SU-DHL-6 (cell line): ENCODE results near the gene EYA2.

ENCODE experiments used
- EZH2phosphoT487 ChIP-seq: fragments of 200-600 bp; sonication (generic), shearing (Covaris generic); conservative IDR thresholded peaks from 2 replicates; pipeline ENCODE4 v1.6.1; 2018; ENCODE audit warnings: mild to moderate bottlenecking, antibody characterized with exemption, low read length, moderate library complexity, mixed read lengths
- TF ChIP-seq, protein P1 (sequence below): fragments of 200-600 bp; sonication (generic); IDR thresholded peaks from one replicate; pipeline ENCODE4 v1.5.1; 2017; ENCODE audit warnings: antibody characterized with exemption, mild to moderate bottlenecking, low read length, moderate library complexity; ENCODE audit not compliant: insufficient read depth, poor library complexity, severe bottlenecking

DNA sequence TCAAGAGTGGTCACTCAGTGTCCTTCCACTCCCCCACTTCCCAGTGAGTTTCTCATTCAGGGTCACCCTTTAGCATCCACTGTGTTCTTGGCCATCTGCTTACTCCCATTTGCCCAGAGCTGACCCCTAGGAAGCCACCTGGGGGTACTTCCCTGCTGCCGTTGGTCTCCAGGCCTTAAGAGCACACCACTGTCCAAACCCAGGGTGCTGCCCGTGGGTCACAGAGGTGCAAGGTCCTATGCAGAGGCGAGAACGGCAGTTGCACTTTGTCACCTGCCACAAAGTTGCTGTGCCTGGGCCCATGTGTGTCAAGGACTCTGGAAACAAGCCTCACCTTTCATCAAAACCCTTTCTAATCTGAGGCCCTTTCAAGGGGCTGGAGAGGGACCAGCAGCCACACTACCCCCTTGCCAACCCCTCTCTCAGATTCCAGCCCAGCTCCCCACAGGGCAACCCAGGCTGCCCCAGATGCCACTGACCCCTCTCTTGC is 270.8 kb downstream of the EYA2 start:
- TF ChIP-seq, protein P1, sequence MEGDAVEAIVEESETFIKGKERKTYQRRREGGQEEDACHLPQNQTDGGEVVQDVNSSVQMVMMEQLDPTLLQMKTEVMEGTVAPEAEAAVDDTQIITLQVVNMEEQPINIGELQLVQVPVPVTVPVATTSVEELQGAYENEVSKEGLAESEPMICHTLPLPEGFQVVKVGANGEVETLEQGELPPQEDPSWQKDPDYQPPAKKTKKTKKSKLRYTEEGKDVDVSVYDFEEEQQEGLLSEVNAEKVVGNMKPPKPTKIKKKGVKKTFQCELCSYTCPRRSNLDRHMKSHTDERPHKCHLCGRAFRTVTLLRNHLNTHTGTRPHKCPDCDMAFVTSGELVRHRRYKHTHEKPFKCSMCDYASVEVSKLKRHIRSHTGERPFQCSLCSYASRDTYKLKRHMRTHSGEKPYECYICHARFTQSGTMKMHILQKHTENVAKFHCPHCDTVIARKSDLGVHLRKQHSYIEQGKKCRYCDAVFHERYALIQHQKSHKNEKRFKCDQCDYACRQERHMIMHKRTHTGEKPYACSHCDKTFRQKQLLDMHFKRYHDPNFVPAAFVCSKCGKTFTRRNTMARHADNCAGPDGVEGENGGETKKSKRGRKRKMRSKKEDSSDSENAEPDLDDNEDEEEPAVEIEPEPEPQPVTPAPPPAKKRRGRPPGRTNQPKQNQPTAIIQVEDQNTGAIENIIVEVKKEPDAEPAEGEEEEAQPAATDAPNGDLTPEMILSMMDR: no peak
- no peak for TF ChIP-seq EZH2phosphoT487
